GM15510 (cell line): ENCODE measurements around the gene TVP23A.
A peak's percentile ranks its signal among the peaks of the same experiment; 100 is the strongest.

Experiments used
- POLR2A ChIP-seq: IDR thresholded peaks from 3 replicates; pipeline ENCODE4 v1.6.1; 2011; ENCODE audit warnings: borderline replicate concordance; ENCODE audit not compliant: insufficient read length; ENCODE audit errors: extremely low read depth

TVP23A gene

DNA sequence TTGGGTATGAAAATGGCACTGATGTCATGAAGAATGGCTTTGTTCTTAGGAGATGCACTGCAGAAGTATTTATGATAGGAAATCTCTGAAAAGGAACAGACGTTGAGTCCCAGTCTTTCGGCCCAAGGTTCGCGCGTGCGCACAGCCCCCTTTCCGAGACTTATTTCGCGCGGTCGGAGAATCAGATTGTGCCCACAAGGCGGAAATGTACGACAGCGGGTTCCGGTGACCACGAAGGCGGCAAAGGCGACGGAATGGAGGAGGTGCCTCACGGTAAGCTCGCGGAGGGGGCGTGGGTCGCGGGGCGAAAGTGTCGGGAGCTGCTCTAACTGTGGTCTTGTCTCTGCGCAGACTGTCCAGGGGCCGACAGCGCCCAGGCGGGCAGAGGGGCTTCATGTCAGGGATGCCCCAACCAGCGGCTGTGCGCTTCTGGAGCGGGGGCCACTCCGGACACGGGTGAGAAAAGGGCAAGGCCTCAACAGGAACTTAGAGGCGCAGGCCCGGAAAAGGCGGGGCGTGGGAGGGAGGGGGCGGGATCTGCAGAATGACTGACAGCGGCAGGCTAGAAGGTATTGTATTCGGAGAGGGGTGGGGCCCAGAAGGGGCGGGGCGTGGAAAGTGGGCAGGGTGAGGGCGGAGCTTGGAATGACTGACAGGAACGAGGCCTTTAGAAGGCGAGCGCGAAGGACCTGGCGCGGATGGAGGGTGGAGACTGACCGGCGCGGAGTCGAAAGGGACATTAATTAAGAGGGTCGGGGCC is 74.8 kb downstream of the TVP23A start, which contains the start of gene NUBP1:
NUBP1 (plus strand) TSS at position 233 of the 760 bp plus-strand sequence; CDS start at position 255, 22 bp downstream.
- TF ChIP-seq POLR2A: peak; percentile 81

DNA sequence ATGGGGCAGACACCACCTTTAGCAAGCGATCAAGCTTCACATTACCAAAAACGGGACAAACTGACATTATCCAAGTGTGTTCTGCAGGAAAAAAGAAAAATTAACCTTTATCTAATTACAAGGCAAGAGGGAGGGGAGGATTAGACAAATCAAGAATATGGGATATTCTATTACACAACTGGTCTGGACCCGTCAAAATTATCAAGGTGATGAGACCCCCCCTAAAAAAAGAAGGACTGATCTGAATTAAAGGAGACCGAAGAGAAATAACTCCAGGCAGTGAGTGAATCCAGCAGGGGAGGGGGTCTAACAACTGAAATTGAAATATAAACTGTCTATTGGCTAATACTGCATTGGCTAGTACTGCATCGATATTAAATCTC is 75.4 kb downstream of the TVP23A start:
- TF ChIP-seq POLR2A: no peak

DNA sequence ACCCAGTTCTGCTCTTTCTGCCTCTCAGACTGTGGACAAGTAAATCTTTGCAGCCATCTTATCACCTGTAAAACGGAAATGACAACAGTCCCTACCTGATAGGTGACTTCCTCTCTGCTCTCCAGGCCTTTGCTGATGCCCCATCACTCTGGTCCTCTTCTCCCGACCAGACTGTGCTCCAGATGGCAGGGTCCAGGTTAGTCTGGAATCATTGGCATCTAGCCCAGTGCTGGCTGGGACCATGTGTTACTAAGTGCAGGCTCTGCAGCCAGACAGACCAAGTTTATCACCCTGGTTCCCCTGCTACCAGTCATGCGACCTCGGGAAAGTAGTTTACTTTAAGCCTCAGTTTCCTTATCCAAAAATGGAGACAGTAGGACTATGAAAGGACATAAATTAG is 76.8 kb downstream of the TVP23A start:
- no peak for TF ChIP-seq POLR2A

DNA sequence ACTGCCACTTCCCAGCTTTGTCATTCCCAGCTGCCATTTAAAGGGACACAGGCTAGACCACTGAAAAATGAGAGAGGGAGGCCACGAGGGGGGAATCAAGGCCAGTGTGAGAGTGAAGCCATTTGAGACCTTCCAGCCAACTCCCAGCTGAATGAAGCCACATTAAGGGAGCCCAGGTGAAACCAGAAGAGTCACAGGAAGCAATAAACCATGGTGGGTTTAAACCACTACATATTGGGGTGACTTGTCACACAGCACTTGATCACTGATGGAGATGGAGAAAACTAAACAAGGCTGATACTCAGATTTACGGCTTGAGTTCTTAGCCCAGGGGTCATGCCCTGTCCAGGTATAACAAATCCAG is 77.8 kb downstream of the TVP23A start:
- TF ChIP-seq POLR2A: no peak

DNA sequence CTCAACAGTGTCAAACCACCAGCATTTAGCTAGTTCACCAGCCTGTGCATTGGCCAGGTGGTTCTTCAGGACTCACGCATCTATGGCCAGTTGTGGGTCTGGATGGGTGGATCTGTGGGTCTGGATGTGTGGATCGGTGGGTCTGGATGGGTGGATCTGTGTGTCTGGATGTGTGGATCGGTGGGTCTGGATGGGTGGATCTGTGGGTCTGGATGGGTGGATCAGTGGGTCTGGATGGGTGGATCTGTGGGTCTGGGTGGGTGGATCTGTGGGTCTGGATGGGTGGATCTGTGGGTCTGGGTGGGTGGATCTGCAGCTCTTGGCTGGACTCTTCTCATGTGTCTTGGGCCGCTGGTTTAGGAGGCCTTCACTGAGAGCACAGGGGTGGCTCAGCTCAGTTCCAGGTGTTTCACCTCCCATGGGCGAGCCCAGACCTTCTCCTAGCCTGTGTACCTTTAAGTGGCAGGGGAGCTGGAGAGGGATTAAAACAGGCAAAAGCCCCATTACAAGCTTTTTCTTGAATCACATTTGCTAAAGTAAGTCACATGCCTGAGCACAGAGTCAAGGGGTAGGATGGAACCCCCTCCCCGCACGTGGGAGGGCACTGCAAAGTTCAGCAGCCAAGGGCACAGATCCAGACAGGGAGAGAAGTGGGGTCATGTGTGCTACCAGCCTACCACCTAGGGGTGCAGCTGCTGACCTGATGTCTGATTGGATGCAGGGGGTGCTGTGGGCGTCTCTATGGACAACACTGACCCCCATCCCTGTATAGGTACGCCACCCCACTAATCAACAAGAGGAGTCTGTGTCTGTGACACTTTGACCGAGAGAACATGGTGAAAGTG is 78.4 kb downstream of the TVP23A start:
- TF ChIP-seq POLR2A: no peak

DNA sequence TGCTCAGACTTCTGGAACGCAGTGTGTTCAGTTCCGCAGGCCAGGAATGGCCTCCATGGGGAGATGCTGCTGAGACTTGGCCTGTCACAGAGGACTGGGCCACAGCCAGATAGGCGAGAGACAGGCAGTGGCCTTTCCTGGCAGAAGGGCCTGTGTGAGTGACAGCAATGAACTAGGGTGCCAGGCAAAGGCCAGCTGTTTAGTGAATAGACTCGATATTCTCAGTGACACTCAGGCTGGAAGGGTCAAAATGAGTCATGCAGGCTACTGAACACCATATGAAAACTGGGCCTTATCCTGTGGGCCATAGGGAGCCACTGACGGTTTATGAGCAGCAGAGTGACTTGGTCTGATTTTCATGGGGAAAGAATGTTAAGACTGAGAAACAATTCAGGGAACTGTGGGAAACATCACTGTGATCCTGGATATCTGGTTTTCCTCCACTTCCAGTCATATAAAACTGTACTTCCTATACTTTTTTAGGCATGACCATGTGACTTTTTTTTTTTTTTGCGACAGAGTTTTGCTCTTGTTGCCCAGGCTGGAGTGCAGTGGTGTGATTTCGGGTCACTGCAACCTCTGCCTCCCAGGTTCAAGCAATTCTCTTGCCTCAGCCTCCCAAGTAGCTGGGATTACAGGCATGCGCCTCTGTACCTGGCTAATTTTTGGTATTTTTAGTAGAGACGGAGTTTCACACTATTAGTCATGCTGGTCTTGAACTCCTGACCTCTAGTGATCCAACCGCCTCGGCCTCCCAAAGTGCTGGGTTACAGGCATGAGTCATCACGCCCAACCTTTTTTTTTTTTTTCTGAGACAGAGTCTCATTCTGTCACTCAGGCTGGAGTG is 80.1 kb downstream of the TVP23A start:
- no peak for TF ChIP-seq POLR2A

DNA sequence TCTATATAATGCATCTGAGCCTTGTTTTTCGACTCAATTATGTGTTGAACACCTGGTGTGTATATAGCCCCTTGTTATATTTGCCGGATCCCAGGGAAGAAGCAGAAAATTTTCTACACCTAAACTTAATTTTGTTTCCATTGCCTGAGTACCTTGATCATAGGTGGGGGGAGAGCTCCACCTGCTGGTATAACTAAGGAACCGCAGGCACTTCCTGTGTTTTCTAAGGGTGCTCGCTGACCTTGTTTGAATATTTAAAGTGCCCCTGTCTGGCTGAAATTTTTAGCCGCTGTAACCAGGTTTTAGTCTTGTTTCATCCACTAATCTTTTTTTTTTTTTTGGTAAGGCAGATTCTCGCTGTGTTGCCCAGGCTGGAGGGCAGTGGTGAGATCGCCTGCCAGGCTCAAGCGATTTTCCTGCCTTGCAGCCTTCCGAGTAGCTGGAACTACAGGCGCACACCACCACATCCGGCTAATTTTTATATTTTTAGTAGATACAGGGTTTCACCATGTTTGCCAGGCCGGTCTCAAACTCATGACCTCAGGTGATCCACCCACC is 81.4 kb downstream of the TVP23A start:
- no peak for TF ChIP-seq POLR2A

DNA sequence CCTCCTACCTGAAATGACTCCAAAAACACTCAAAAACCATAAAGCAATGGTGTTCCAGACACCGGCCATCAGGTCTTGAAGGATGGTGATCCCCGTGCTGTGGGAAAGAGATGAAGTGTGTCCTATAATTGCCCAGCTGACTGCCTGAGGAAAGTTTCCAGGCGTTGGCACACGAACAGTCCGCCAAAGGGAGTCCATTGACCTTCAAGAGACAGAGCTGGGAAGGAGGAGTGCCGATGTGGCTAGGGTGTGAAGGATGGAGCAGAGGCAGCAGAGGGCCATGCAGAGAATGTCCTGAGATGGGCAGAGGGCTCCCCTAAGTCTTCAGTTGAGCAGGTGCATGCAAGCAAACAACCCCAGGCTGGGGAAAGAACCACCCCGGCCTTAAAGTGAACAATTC is 86.8 kb downstream of the TVP23A start:
- no peak for TF ChIP-seq POLR2A

DNA sequence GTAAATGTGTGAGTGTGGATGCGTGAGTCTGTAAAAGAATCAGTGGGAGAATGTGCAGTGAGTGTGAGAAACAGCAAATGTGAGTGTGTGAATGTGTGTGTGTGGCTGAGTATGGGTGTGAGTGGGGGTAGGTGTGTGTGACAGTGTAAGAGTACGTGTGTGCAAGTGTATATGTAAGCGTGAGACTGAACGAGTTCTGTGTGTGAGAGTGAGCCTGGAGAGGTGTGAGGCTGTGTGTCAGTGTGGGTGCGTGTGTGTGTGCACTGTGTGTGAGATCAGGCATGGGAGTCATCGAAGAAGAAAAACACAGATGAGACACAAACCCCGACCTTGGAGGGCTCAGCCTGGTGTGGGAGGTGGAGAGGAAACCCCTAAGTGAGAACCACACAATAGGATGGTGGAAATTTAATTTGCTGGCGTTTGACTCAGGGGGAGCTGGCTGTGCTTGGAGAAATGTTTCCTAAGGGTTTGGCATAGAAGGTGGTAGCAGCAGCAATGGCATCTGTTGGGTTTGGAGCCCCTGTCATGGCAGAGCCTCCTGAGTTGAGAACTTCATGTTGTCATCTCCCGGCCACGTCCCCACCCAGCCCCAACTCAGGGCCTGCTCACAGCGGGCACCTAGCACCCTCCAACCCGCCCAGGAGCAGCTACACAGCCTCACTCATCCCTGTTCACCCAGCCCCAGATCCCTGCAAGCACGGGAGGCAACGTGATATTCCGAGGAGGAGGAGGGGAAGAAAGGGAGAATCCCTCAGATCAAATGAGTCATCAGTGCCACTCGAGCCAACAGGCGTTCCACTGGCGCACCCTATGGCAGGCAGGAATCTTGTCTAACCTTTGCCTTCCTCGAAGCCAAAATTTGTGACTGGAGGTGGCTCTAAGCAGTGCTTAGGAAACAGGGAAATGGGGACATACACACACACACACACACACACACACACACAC is 89.2 kb downstream of the TVP23A start:
- TF ChIP-seq POLR2A: no peak

DNA sequence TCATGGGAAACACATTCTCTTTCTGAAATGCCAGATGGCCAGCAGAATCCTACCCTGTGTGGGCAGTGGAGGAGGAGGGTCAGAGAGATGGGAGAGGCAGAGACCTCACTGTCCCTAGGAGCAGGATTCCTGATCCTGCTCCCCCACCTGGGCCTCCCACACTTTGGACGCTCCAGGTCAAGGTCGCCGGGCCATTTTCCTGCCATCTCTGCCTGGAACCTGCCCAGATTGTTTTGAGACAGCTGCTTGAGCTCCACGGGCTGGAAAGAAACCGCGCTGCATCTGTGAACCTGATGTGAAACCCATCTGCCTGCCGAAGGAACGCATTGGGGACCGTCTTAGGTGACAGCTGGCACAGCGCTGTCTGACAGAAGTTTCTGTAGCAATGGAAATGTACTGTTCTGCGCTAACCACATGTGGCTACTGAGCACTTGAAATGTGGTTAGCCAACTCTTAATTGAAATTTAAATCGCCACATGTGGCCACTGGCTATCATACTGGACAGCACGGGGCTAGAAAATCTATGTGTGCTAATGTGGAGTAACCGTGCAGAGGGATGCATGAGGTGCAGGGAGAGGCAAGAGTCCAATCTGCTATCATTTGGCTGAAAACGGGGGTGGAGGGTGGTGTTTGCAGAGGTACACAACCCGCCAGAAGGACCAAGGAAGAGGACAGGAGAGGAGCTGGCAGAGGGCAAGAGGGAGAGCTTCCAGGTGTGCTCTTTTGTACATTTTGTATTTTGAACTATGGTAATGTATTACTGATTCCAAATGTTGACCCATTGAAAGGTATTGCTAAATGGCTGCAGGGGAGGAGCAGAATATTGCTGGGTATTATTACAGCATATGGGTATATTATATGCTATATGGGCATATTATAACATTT is 90.3 kb downstream of the TVP23A start:
- TF ChIP-seq POLR2A: no peak
